BJ (cell line): ENCODE results near the gene TMEFF1. TPM values are rescaled to one million over a fixed set of nuclear protein-coding genes. Genes with fewer than 3 reads are reported as not detected.

Experiments
- CTCF ChIA-PET: fragments of 350-600 bp; formaldehyde crosslinking; extraction: SDS; loops from one replicate; lab custom pipeline; 2021; ENCODE audit warnings: antibody characterized with exemption, inconsistent platforms; lab: Yijun Ruan, JAX
- POLR2A ChIA-PET: fragments of 300-600 bp; sonication (Branson Sonifier 250); formaldehyde crosslinking; extraction: SDS; loops from one replicate; lab custom pipeline; 2021; ENCODE audit warnings: antibody characterized with exemption; lab: Charles Lee
- DNase-seq: peaks from one replicate; pipeline ENCODE4 v3.0.0-alpha.2; 2011; ENCODE audit warnings: low read depth
- H3K27me3 ChIP-seq: 2 replicates; pipeline ENCODE4 v1.6.0; 2011; ENCODE audit warnings: low read length; ENCODE audit not compliant: control insufficient read depth, insufficient read depth
- H3K36me3 ChIP-seq: 2 replicates; pipeline ENCODE4 v1.5.1; 2011; ENCODE audit warnings: low read length; ENCODE audit not compliant: control insufficient read depth, insufficient read depth
- H3K4me3 ChIP-seq: 2 replicates; pipeline ENCODE4 v1.5.1; 2011; ENCODE audit warnings: low read depth, mild to moderate bottlenecking, control low read depth, low read length
- polyA plus RNA-seq: library from polyadenylated mRNA; depleted of rRNA; stranded (reverse); fragments of >200 nt; gene quantifications from 2 replicates; pipeline ENCODE4 v1.2.3, GENCODE V29; 2011
- TF ChIP-seq, protein P1 (sequence below): IDR thresholded peaks from 2 replicates; pipeline ENCODE4 v1.5.1; 2011; ENCODE audit warnings: low read depth, mild to moderate bottlenecking, control low read depth, inconsistent platforms, low read length, moderate library complexity; ENCODE audit not compliant: insufficient read depth

TMEFF1 gene
- polyA plus RNA-seq, 1 experiment = 0.10 TPM

DNA sequence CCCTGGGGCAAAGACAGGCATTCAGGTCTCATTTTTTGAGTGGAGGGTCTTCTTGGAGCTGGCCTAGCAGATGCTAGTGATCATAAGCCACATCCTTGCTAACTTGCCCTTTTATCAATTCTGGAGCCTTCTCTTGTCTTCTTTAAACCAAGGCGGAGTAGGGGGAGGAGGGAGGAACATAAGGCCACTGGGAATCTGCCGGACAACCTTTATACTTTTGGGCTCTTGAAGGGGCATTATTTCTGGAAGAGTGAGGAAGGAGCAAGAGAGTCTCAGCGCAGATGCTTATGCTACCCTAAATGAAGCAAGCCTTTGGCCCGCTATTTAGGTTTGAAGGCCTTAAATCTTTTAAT lies 2.0 kb downstream of the TMEFF1 start:
- ChIA-PET POLR2A (no interaction called here), CTCF (interaction anchor here (0.6 to 1.2 kb wide), 4 partner anchors 9 to 979 kb away, joined by 3 to 4 read pairs (median 3); no protein-coding TSS in a partner anchor)
- Histone ChIP-seq H3K4me3 (no peak overlapping the region), H3K36me3 (no peaks in the 10 kb centered on the region), H3K27me3 (no peaks in the 10 kb centered on the region)
- TF ChIP-seq, protein P1, sequence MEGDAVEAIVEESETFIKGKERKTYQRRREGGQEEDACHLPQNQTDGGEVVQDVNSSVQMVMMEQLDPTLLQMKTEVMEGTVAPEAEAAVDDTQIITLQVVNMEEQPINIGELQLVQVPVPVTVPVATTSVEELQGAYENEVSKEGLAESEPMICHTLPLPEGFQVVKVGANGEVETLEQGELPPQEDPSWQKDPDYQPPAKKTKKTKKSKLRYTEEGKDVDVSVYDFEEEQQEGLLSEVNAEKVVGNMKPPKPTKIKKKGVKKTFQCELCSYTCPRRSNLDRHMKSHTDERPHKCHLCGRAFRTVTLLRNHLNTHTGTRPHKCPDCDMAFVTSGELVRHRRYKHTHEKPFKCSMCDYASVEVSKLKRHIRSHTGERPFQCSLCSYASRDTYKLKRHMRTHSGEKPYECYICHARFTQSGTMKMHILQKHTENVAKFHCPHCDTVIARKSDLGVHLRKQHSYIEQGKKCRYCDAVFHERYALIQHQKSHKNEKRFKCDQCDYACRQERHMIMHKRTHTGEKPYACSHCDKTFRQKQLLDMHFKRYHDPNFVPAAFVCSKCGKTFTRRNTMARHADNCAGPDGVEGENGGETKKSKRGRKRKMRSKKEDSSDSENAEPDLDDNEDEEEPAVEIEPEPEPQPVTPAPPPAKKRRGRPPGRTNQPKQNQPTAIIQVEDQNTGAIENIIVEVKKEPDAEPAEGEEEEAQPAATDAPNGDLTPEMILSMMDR = no peak
- DNase-seq = no peak

DNA sequence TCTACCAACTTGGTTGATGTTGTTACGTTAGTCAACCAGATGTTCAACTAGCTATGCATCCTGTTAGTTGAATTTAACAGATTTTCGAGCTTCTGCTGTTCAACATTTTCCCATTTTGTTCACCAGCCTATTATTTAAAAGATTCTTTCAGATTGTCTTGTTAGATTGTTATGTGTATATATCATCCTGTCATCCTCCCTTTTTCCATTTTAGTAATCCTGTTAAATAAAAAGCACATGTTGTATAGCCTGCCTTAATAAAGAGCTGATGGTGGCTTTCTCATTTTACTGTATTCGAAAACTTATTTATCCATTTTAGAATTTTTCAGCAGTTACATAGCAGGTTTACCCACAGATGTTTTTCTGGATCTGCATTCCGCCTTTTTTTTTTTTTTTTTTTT lies 4.3 kb downstream of the TMEFF1 start:
- no peaks in the 10 kb centered on the region for H3K36me3 ChIP-seq
- CTCF ChIA-PET = interaction anchor here (0.9 to 1.2 kb wide), 4 partner anchors 26 to 125 kb away, joined by 3 to 6 read pairs (median 4); no protein-coding TSS in a partner anchor
- TF ChIP-seq, protein P1 = no peak
- POLR2A ChIA-PET = interaction anchor here (0.7 kb wide), 1 partner anchor 40 kb away, joined by 10 read pairs; no protein-coding TSS in a partner anchor
- no peaks in the 10 kb centered on the region for H3K27me3 ChIP-seq
- no peak overlapping the region for H3K4me3 ChIP-seq
- no peak for DNase-seq

DNA sequence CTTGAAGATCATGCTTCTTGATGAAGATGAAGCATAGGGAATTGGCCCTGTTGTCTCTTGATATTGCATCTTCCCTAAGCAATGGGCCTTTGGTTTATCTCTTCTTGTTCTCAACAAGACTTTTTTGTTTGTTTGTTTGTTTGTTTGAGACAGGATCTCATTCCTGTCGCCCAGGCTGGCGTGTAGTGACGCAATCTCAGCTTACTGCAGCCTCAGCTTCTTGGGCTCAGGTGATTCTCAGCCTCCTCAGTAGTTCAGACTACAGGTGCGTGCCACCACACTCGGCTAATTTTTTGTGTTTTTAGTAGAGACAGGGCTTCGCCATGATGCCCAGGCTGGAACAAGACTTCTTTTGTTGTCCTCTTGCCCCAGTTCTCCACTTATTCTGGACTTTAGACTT lies 5.2 kb downstream of the TMEFF1 start:
- Histone ChIP-seq H3K27me3 (no peaks in the 10 kb centered on the region), H3K36me3 (no peaks in the 10 kb centered on the region), H3K4me3 (no peak overlapping the region)
- ChIA-PET POLR2A (interaction anchor here (0.7 kb wide), 1 partner anchor 40 kb away, joined by 10 read pairs; no protein-coding TSS in a partner anchor), CTCF (interaction anchor here (1.1 to 1.2 kb wide), 2 partner anchors 40 to 103 kb away, joined by 3 to 4 read pairs; no protein-coding TSS in a partner anchor)
- TF ChIP-seq, protein P1 = no peak
- DNase-seq = no peak

DNA sequence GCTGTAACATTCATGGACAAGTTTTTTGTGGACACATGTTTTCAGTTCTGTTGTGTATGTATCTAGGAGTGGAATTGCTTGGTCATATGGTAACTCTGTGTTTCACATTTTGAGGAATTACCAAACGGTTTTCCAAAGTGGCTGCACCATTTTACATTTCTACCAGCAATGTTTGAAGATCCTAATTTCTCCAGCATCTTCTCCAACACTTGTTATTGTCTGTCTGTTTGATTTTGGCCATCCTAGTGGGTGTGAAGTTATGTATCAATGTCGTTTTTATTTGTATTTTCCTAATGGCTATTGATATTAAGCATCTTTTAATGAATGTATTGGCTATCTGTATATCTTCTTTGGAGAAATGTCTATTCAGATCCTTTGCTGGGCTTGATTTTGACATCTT lies 6.9 kb downstream of the TMEFF1 start:
- ChIA-PET POLR2A (no interaction called here), CTCF (no interaction called here)
- no peaks in the 10 kb centered on the region for H3K36me3 ChIP-seq
- H3K4me3 ChIP-seq = no peak overlapping the region
- DNase-seq = no peak
- TF ChIP-seq, protein P1 = no peak
- no peaks in the 10 kb centered on the region for H3K27me3 ChIP-seq

DNA sequence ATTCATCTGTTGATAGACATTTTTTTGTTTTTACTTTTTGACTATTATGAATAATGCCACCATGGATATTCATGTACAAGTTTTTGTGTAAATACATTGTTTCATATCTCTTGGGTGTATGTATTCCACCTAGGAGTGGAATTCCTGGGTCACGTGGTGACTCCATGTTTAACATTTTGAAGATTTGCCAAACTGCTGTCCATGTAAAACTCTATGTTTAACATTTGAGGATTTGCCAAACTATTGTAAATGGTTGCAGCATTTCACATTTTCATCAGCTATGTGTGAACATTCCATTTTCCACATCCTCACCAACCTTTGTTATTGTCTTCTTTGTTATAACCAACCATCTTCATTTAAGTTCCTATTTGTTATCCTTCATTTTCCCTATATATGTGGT lies 12.2 kb downstream of the TMEFF1 start:
- ChIA-PET POLR2A (no interaction called here), CTCF (interaction anchor here (0.6 kb wide), 1 partner anchor 1253 kb away, joined by 4 read pairs; no protein-coding TSS in a partner anchor)
- DNase-seq = no peak
- H3K27me3 ChIP-seq = no peaks in the 10 kb centered on the region
- no peak overlapping the region for H3K4me3 ChIP-seq
- TF ChIP-seq, protein P1 = no peak
- H3K36me3 ChIP-seq = no peaks in the 10 kb centered on the region
